Endodermal cell (in vitro differentiated cells): Measurements from ENCODE around the gene FAM107B. TPM values are rescaled to one million over a fixed set of nuclear protein-coding genes. Genes with fewer than 3 reads are reported as not detected.
"Not testable (repeated sequence)": the region's sequence is repeated elsewhere in the genome, so short reads cannot be mapped to it uniquely, and the experiment has no call there.

Source experiments
- DNase-seq: peaks from one replicate; pipeline ENCODE4 v3.0.0-alpha.2; 2017
- H3K27ac ChIP-seq: 2 replicates; pipeline ENCODE4 v1.5.1; 2013; ENCODE audit warnings: mild to moderate bottlenecking, low read depth, low read length, moderate library complexity
- H3K27me3 ChIP-seq: 2 replicates; pipeline ENCODE4 v1.6.1; 2013; ENCODE audit warnings: mild to moderate bottlenecking, low read length, moderate library complexity; ENCODE audit not compliant: insufficient read depth, control insufficient read depth, poor library complexity, severe bottlenecking
- H3K36me3 ChIP-seq: 2 replicates; pipeline ENCODE4 v1.7.0; 2013; ENCODE audit warnings: mild to moderate bottlenecking, low read length, moderate library complexity; ENCODE audit not compliant: control insufficient read depth, insufficient read depth
- H3K4me1 ChIP-seq: one replicate; pipeline ENCODE4 v1.7.0; 2013; ENCODE audit warnings: low read length; ENCODE audit not compliant: control insufficient read depth, insufficient read depth
- H3K4me3 ChIP-seq: 2 replicates; pipeline ENCODE4 v1.5.1; 2013; ENCODE audit warnings: mild to moderate bottlenecking, low read length, moderate library complexity
- H3K9ac ChIP-seq: 2 replicates; pipeline ENCODE4 v1.6.1; 2013; ENCODE audit warnings: mild to moderate bottlenecking, low read length, moderate library complexity; ENCODE audit not compliant: poor library complexity, severe bottlenecking; ENCODE audit errors: extremely low read depth
- H3K9me3 ChIP-seq: 2 replicates; pipeline ENCODE4 v1.6.1; 2013; ENCODE audit warnings: mild to moderate bottlenecking, low read length, moderate library complexity; ENCODE audit not compliant: control insufficient read depth
- H3K27ac Mint-ChIP-seq: 2 replicates; pipeline ENCODE4 v1.8.0; 2020; ENCODE audit warnings: mixed read lengths
- H3K27me3 Mint-ChIP-seq: 2 replicates; pipeline ENCODE4 v1.8.0; 2021; ENCODE audit warnings: mild to moderate bottlenecking, mixed read lengths; ENCODE audit not compliant: insufficient read depth
- H3K36me3 Mint-ChIP-seq: 2 replicates; pipeline ENCODE4 v1.8.0; 2020; ENCODE audit warnings: low read depth, mixed read lengths
- H3K4me1 Mint-ChIP-seq: 2 replicates; pipeline ENCODE4 v1.8.0; 2020; ENCODE audit warnings: mixed read lengths
- H3K4me3 Mint-ChIP-seq: 2 replicates; pipeline ENCODE4 v1.8.0; 2020; ENCODE audit warnings: mild to moderate bottlenecking, moderate library complexity, mixed read lengths
- H3K9me3 Mint-ChIP-seq: 2 replicates; pipeline ENCODE4 v1.8.0; 2020; ENCODE audit warnings: mild to moderate bottlenecking, mixed read lengths
- CTCF ChIP-seq: fragments of 200-600 bp; sonication (generic); conservative IDR thresholded peaks from 2 replicates; pipeline ENCODE4 v1.5.0; 2021; ENCODE audit warnings: antibody characterized with exemption, mild to moderate bottlenecking
- WGBS, 2 experiments: methylation state at CpG; one replicate each; pipeline versions ENCODE4 v1.1.5 to v1.1.7; 2013; ENCODE audit warnings: missing lambda C conversion rate in 2 of 2, mixed read lengths in 1 of 2; ENCODE audit not compliant: insufficient coverage in 1 of 2, insufficient read length in 1 of 2; 5-methylcytosine and 5-hydroxymethylcytosine counted together
- total RNA-seq, 2 donors: library from RNA; stranded (reverse); fragmentation: NEBNext Ultra II Directional in 1 of 2; extraction: Animal tissue kit (Norgen Biotek cat#: 25700) in 1 of 2; gene quantifications; 2 replicates in 1 of 2; 3 replicates in 1 of 2; pipeline ENCODE4 v1.2.1, GENCODE V29; 2021

Gene FAM107B
- total RNA-seq, 2 donors from 2014 or later, result 16.0 to 24.0 TPM

DNA sequence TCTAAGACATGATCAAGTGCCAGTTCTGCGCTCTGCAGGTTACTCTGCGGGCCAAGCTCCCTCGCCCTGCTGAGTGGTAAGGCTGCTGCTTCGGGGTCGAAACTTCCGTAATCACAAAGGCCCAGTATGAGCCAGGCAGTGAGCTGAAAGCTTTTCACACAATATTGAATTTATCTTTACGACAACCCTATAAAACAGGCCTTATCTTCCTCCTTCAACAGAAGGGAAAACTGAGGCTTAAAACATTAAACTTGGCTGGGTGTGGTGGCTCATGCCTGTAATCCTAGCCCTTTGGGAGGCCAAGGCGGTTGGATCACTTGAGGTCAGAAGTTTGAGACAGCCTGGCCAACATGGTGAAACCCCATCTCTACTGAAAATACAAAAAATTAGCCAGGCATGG is 83.3 kb downstream of the FAM107B start:
- DNase-seq, result no peak
- WGBS, 2 experiments, result 87 to 89% methylated on average over 5 to 8 of the region's 8 CpGs

GRCh38 chr10:14688606-14689005 is 86.1 kb downstream of the FAM107B start:
- WGBS, 2 experiments, result 80 to 87% methylated on average over 1 to 5 of the region's 5 CpGs
- Histone ChIP-seq H3K27ac (no peak overlapping the region), H3K36me3 (no peaks in the 10 kb centered on the region), H3K27me3 (no peaks in the 10 kb centered on the region), H3K9me3 (no peaks in the 10 kb centered on the region), H3K4me3 (no peak overlapping the region), H3K4me1 (peaks cover 14% of the 10 kb centered on the region), H3K9ac (no peak overlapping the region)
- Mint-ChIP-seq H3K27ac (no peak overlapping the region), H3K27me3 (peaks cover 7% of the 10 kb centered on the region), H3K4me3 (no peak overlapping the region), H3K36me3 (no peaks in the 10 kb centered on the region), H3K4me1 (peaks cover 28% of the 10 kb centered on the region), H3K9me3 (no peaks in the 10 kb centered on the region)
- TF ChIP-seq CTCF, result no peak
- no peak for DNase-seq

More for the DNA sequence above, 83.3 kb downstream of the FAM107B start:
- Mint-ChIP-seq H3K4me3 (no peak overlapping the region), H3K36me3 (no peaks in the 10 kb centered on the region), H3K4me1 (peaks cover 24% of the 10 kb centered on the region), H3K9me3 (no peaks in the 10 kb centered on the region), H3K27me3 (peaks cover 7% of the 10 kb centered on the region), H3K27ac (no peak overlapping the region)
- no peak overlapping the region for H3K9ac ChIP-seq
- no peak for TF ChIP-seq CTCF
- peaks cover 13% of the 10 kb centered on the region for H3K4me1 ChIP-seq
- no peaks in the 10 kb centered on the region for H3K27me3 ChIP-seq
- no peaks in the 10 kb centered on the region for H3K36me3 ChIP-seq
- no peak overlapping the region for H3K4me3 ChIP-seq
- no peak overlapping the region for H3K27ac ChIP-seq
- no peaks in the 10 kb centered on the region for H3K9me3 ChIP-seq

DNA sequence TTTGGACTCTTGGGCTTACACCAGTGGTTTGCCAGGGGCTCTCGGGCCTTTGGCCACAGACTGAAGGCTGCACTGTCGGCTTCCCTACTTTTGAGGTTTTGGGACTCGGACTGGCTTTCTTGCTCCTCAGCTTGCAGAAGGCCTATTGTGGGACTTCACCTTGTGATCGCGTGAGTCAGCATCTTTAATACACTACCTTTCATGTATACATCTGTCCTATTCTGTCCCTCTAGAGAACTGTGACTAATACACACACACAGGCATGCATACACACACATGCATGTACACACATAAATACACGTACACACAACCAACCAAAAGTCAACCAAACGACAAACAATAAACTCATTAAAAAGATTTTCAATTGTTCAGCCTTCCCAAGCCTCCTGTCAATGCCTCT is 86.5 kb downstream of the FAM107B start:
- H3K4me1 ChIP-seq, result peaks cover 14% of the 10 kb centered on the region
- peaks cover 28% of the 10 kb centered on the region for H3K4me1 Mint-ChIP-seq
- not testable (repeated sequence) for H3K27me3 ChIP-seq, H3K9me3 Mint-ChIP-seq, H3K27me3 Mint-ChIP-seq, H3K9me3 ChIP-seq, H3K36me3 ChIP-seq, DNase-seq, H3K4me3 Mint-ChIP-seq, H3K27ac Mint-ChIP-seq, H3K4me3 ChIP-seq, H3K27ac ChIP-seq, H3K9ac ChIP-seq, H3K36me3 Mint-ChIP-seq
- 90 to 97% methylated on average over 6 to 7 of the region's 7 CpGs for WGBS, 2 experiments

- no peaks in the 10 kb centered on the region for H3K36me3 Mint-ChIP-seq
- H3K4me1 Mint-ChIP-seq, result peaks cover 28% of the 10 kb centered on the region
- no peak overlapping the region for H3K27ac Mint-ChIP-seq
- no peak overlapping the region for H3K4me3 Mint-ChIP-seq
- no peaks in the 10 kb centered on the region for H3K9me3 Mint-ChIP-seq
- Histone ChIP-seq H3K36me3 (no peaks in the 10 kb centered on the region), H3K27me3 (no peaks in the 10 kb centered on the region), H3K9ac (no peak overlapping the region), H3K4me1 (peaks cover 14% of the 10 kb centered on the region), H3K9me3 (no peaks in the 10 kb centered on the region), H3K4me3 (no peak overlapping the region), H3K27ac (no peak overlapping the region)
- no CpG with 5 or more reads among the region's 1 CpG for WGBS, 2 experiments
- no peak for DNase-seq
- H3K27me3 Mint-ChIP-seq, result peaks cover 8% of the 10 kb centered on the region
- TF ChIP-seq CTCF, result no peak
These were observed 87.4 kb downstream of the FAM107B start for GRCh38 chr10:14687340-14687739.
